ENCODE measurements around the gene MAP3K20.
"Not testable (repeated sequence)": the region's sequence is repeated elsewhere in the genome, so short reads cannot be mapped to it uniquely, and the experiment has no call there.

The MAP3K20 gene

GRCh38 chr2:173272849-173273248 lies 197.2 kb downstream of the MAP3K20 start:
- Mint-ChIP-seq H3K36me3 (ENCODE audit: low read depth) (no peaks in the 10 kb centered on the region), H3K27ac (no peak overlapping the region), H3K4me1 (ENCODE audit: low read depth) (no peaks in the 10 kb centered on the region), H3K27me3 (no peaks in the 10 kb centered on the region), H3K4me3 (no peak overlapping the region), H3K9me3 (no peaks in the 10 kb centered on the region)

DNA sequence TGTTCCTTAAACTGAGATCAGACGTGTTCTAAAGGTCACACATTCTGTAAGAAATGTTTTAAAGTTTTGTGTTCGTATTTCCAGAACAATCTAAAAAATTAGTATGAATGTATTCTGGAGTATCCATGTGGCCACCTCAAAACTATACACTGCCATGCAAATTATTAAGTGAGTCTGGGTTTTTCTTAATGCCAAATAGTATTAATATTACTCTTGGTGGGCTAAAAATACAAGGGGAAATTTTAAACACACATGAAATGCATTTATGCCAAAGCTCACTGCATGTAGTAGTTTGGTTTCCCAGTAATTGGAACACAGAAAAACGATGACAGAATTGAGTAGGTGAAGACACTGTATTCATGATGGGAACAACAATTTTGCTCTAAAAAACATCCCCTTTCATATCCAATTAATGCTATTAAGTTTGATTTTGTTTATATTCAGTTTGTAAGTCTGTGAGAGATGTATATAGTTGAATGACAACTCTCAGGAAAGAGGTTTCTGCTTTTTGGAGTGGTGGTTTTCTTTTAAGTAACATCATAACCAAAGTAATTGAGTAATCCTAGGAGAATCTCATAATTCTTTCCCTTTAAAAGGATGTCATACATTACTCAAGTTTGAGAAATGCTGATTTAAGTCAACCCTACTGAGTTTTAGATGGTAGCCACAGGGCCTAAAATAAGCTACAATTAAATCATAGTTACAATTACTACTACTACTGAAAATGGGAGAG lies 203.3 kb downstream of the MAP3K20 start:
- peaks cover 3% of the 10 kb centered on the region for H3K27me3 Mint-ChIP-seq
- peaks cover 8% of the 10 kb centered on the region for H3K4me1 Mint-ChIP-seq (ENCODE audit: low read depth)
- H3K9me3 Mint-ChIP-seq, result no peaks in the 10 kb centered on the region
- no peaks in the 10 kb centered on the region for H3K36me3 Mint-ChIP-seq (ENCODE audit: low read depth)
- no peak overlapping the region for H3K27ac Mint-ChIP-seq
- no peak overlapping the region for H3K4me3 Mint-ChIP-seq

DNA sequence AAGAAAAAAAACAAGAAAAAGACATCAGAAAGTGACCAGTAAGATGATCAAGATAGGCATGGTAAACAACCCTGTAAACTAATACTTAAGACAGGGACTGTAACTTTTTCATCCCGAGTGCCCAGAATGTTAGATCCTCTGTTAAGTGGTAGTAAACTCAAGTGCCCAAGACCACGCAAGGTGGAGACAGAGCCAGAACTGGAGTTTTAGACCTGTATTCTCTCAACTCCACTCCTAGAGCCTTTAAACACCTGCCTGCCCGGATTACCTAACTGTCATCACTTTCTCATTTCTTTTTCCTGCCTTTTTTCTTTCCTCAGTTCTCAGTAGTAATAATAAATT lies 203.9 kb downstream of the MAP3K20 start:
- no peak overlapping the region for H3K27ac Mint-ChIP-seq
- peaks cover 8% of the 10 kb centered on the region for H3K4me1 Mint-ChIP-seq (ENCODE audit: low read depth)
- H3K36me3 Mint-ChIP-seq (ENCODE audit: low read depth), result no peaks in the 10 kb centered on the region
- H3K9me3 Mint-ChIP-seq, result no peaks in the 10 kb centered on the region
- peaks cover 3% of the 10 kb centered on the region for H3K27me3 Mint-ChIP-seq
- H3K4me3 Mint-ChIP-seq, result no peak overlapping the region

- Mint-ChIP-seq H3K4me1 (ENCODE audit: low read depth) (peaks cover 8% of the 10 kb centered on the region), H3K36me3 (ENCODE audit: low read depth) (no peaks in the 10 kb centered on the region), H3K27ac (no peak overlapping the region), H3K9me3 (no peaks in the 10 kb centered on the region), H3K27me3 (peaks cover 3% of the 10 kb centered on the region), H3K4me3 (no peak overlapping the region)
Measured at GRCh38 chr2:173280853-173281252, 205.2 kb downstream of the MAP3K20 start.

GRCh38 chr2:173281898-173282297 lies 206.3 kb downstream of the MAP3K20 start:
- not testable (repeated sequence) for H3K36me3 Mint-ChIP-seq (ENCODE audit: low read depth); H3K27ac Mint-ChIP-seq; H3K4me3 Mint-ChIP-seq; H3K9me3 Mint-ChIP-seq; H3K27me3 Mint-ChIP-seq
- H3K4me1 Mint-ChIP-seq (ENCODE audit: low read depth), result peaks cover 13% of the 10 kb centered on the region

- H3K27me3 Mint-ChIP-seq, result peaks cover 3% of the 10 kb centered on the region
Measured at GRCh38 chr2:173282795-173283545, 207.3 kb downstream of the MAP3K20 start.

DNA sequence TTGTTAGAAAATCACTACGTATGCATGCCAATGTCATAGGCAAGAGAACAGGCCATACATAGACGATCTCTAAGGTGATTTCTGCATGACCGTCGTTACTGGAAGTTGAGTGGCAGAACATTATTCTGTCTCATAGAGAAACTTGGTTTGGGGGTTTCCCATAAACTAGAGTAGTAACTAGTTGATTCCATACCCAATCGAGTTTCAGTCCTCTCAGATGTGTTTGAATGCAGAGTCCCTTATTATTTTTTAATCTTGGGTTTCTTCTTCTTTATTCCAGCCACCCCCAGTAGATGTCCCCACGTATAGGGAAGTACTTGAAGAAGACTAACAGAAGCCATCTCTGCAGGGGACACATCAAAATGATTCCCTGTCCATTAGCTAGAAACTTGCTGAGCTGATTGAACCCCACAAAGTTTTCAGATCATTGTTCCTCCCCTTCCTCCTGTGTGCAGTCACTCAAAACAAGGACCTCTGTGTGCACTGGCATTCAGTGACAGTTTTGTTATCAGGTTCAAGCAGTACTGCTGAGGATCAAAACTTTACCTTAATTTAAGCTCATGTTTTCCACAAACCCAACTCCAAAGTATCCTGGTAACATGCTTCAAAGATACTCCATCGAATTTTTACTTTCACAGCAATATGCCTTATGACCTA lies 210.6 kb downstream of the MAP3K20 start:
- Mint-ChIP-seq H3K4me3 (no peak overlapping the region), H3K36me3 (ENCODE audit: low read depth) (no peaks in the 10 kb centered on the region), H3K27ac (no peak overlapping the region), H3K9me3 (no peaks in the 10 kb centered on the region), H3K27me3 (peaks cover 5% of the 10 kb centered on the region), H3K4me1 (ENCODE audit: low read depth) (peaks cover 10% of the 10 kb centered on the region)

More at GRCh38 chr2:173282795-173283545, 207.3 kb downstream of the MAP3K20 start:
- Mint-ChIP-seq H3K27ac (no peak overlapping the region), H3K9me3 (no peaks in the 10 kb centered on the region), H3K36me3 (ENCODE audit: low read depth) (no peaks in the 10 kb centered on the region), H3K4me1 (ENCODE audit: low read depth) (peaks cover 13% of the 10 kb centered on the region), H3K4me3 (no peak overlapping the region)

- no peak overlapping the region for H3K4me3 Mint-ChIP-seq
- no peaks in the 10 kb centered on the region for H3K9me3 Mint-ChIP-seq
- H3K27me3 Mint-ChIP-seq, result peaks cover 5% of the 10 kb centered on the region
- peaks cover 10% of the 10 kb centered on the region for H3K4me1 Mint-ChIP-seq (ENCODE audit: low read depth)
- no peak overlapping the region for H3K27ac Mint-ChIP-seq
- H3K36me3 Mint-ChIP-seq (ENCODE audit: low read depth), result no peaks in the 10 kb centered on the region
Measured at GRCh38 chr2:173287594-173287993, 211.9 kb downstream of the MAP3K20 start.

DNA sequence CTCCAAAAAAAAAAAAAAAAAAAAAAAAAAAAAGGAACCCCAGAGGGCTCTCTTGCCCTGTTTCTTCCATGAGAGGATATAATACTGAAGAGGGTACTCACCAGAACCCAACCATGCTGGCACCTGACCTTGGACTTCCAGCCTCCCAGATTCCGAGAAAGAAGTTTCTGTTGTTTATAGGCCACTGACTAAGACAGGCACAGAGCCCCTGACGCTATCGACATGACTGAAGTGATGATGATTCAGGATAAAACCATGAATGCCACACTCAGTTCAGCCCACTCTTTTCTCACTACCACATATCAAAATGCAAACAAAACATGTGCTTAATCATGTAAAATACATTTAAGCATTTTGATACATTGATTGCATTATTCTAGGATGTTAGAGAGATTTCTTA lies 212.9 kb downstream of the MAP3K20 start:
- Mint-ChIP-seq H3K9me3 (no peaks in the 10 kb centered on the region), H3K27me3 (peaks cover 5% of the 10 kb centered on the region), H3K4me1 (ENCODE audit: low read depth) (peaks cover 10% of the 10 kb centered on the region), H3K27ac (no peak overlapping the region), H3K36me3 (ENCODE audit: low read depth) (no peaks in the 10 kb centered on the region), H3K4me3 (no peak overlapping the region)

GRCh38 chr2:173290046-173290445 lies 214.4 kb downstream of the MAP3K20 start:
- Mint-ChIP-seq H3K9me3 (no peaks in the 10 kb centered on the region), H3K27ac (no peak overlapping the region), H3K4me1 (ENCODE audit: low read depth) (peaks cover 10% of the 10 kb centered on the region), H3K36me3 (ENCODE audit: low read depth) (no peaks in the 10 kb centered on the region), H3K27me3 (peaks cover 5% of the 10 kb centered on the region), H3K4me3 (no peak overlapping the region)

- Mint-ChIP-seq H3K9me3 (no peaks in the 10 kb centered on the region), H3K27me3 (peaks cover 5% of the 10 kb centered on the region), H3K4me1 (ENCODE audit: low read depth) (peaks cover 10% of the 10 kb centered on the region), H3K4me3 (no peak overlapping the region), H3K27ac (no peak overlapping the region), H3K36me3 (ENCODE audit: low read depth) (no peaks in the 10 kb centered on the region)
Measured at GRCh38 chr2:173290518-173290917, 214.9 kb downstream of the MAP3K20 start.

DNA sequence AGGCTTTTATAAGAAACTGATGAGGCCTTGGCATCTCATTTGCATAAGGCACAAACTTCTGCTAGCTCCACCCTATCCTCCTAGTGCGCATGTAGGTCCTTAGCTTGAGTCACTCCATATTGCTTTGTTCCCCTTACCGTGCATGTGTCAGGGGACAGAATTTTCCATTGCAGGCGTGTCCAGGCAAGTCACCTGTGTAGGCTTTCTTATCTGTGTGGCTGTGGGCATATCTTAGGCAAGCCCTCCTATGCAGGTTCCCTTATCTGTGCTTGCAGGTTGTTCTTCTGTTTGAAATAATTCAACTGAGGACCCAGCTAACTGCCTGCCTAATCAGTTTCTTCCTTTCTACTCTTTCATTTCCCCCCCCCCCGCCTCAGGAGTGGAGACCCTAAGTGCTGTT lies 215.8 kb downstream of the MAP3K20 start:
- Mint-ChIP-seq H3K4me1 (ENCODE audit: low read depth) (peaks cover 9% of the 10 kb centered on the region), H3K27me3 (peaks cover 5% of the 10 kb centered on the region)

GRCh38 chr2:173296235-173296634 lies 220.6 kb downstream of the MAP3K20 start:
- no peak overlapping the region for H3K27ac Mint-ChIP-seq
- H3K4me1 Mint-ChIP-seq (ENCODE audit: low read depth), result no peaks in the 10 kb centered on the region
- peaks cover 7% of the 10 kb centered on the region for H3K36me3 Mint-ChIP-seq (ENCODE audit: low read depth)
- peaks cover 12% of the 10 kb centered on the region for H3K27me3 Mint-ChIP-seq
- peaks cover 27% of the 10 kb centered on the region for H3K9me3 Mint-ChIP-seq
- H3K4me3 Mint-ChIP-seq, result no peak overlapping the region

More for the DNA sequence above, 215.8 kb downstream of the MAP3K20 start:
- no peak overlapping the region for H3K27ac Mint-ChIP-seq
- no peaks in the 10 kb centered on the region for H3K36me3 Mint-ChIP-seq (ENCODE audit: low read depth)
- no peaks in the 10 kb centered on the region for H3K9me3 Mint-ChIP-seq
- H3K4me3 Mint-ChIP-seq, result no peak overlapping the region

- no peak overlapping the region for H3K4me3 Mint-ChIP-seq
- H3K36me3 Mint-ChIP-seq (ENCODE audit: low read depth), result peaks cover 7% of the 10 kb centered on the region
- no peaks in the 10 kb centered on the region for H3K4me1 Mint-ChIP-seq (ENCODE audit: low read depth)
- H3K27me3 Mint-ChIP-seq, result peaks cover 13% of the 10 kb centered on the region
- peaks cover 32% of the 10 kb centered on the region for H3K9me3 Mint-ChIP-seq
- no peak overlapping the region for H3K27ac Mint-ChIP-seq
Measured at GRCh38 chr2:173298536-173299097, 223.0 kb downstream of the MAP3K20 start.

GRCh38 chr2:173299764-173300163 lies 224.1 kb downstream of the MAP3K20 start:
- H3K4me3 Mint-ChIP-seq, result no peak overlapping the region
- peaks cover 32% of the 10 kb centered on the region for H3K9me3 Mint-ChIP-seq
- H3K36me3 Mint-ChIP-seq (ENCODE audit: low read depth), result peaks cover 7% of the 10 kb centered on the region
- no peaks in the 10 kb centered on the region for H3K4me1 Mint-ChIP-seq (ENCODE audit: low read depth)
- H3K27me3 Mint-ChIP-seq, result peaks cover 13% of the 10 kb centered on the region
- no peak overlapping the region for H3K27ac Mint-ChIP-seq

All from stimulated activated naive CD8-positive, alpha-beta T cell treated with anti-CD3 and anti-CD28 coated beads, Interleukin-15, Interleukin-2, amounts not matched to agents 100 ng/mL and 50 ng/mL, for 24 hours (primary cell).